Endothelial cell of umbilical vein (primary cell): Measurements from ENCODE around the gene RSPO1. TPM values are rescaled to one million over a fixed set of nuclear protein-coding genes. Genes with fewer than 3 reads are reported as not detected.
"Not testable (repeated sequence)": the region's sequence is repeated elsewhere in the genome, so short reads cannot be mapped to it uniquely, and the experiment has no call there.

Experiments
- Bru-seq: library from RNA; stranded (reverse); fragments of 400-500 nt; gene quantifications from one replicate; lab custom pipeline; 2021; lab: Mats Ljungman, UMichigan
- BruChase-seq, 2 experiments: library from RNA; stranded (reverse); fragments of 400-500 nt; gene quantifications; one replicate each; lab custom pipeline; 2021; lab: Mats Ljungman, UMichigan
- BruUV-seq: library from RNA; stranded (reverse); fragments of 400-500 nt; replicated peaks from 2 replicates; lab custom pipeline; 2021; lab: Mats Ljungman, UMichigan
- CTCF ChIA-PET: fragments of 300-600, 350-600 bp; sonication (Branson Sonifier 250); formaldehyde crosslinking; loops from one replicate; lab custom pipeline; 2021; ENCODE audit warnings: antibody characterized with exemption, inconsistent platforms; lab: Charles Lee
- POLR2A ChIA-PET: fragments of 300-600, 350-600 bp; sonication (Branson Sonifier 250); formaldehyde crosslinking; loops from one replicate; lab custom pipeline; 2021; ENCODE audit warnings: antibody characterized with exemption, inconsistent platforms; lab: Charles Lee
- DNase-seq: peaks from one replicate; pipeline ENCODE4 v3.0.0-alpha.2; 2011; ENCODE audit warnings: low read depth, low spot score
- FAIRE-seq: peaks from 2 replicates; lab custom pipeline; 2011; peaks lifted over from hg19 to GRCh38; lab: Jason Lieb, UNC
- H2AFZ ChIP-seq: 2 replicates; pipeline ENCODE4 v1.6.0; 2012; ENCODE audit warnings: low read depth, low read length, control low read depth, inconsistent platforms
- H3K27ac ChIP-seq: 2 replicates; pipeline ENCODE4 v1.5.1; 2011; ENCODE audit warnings: low read depth, mild to moderate bottlenecking, control low read depth, low read length, moderate library complexity; ENCODE audit not compliant: insufficient read depth
- H3K27me3 ChIP-seq, 2 experiments: 2 replicates each; pipeline versions ENCODE4 v1.6.0 to v1.6.1; 2011; ENCODE audit warnings: low read length in 2 of 2, mixed read lengths in 1 of 2; ENCODE audit not compliant: control insufficient read depth in 2 of 2, insufficient read depth in 2 of 2
- H3K36me3 ChIP-seq, 2 experiments: 2 replicates in 1 of 2; 3 replicates in 1 of 2; pipeline ENCODE4 v1.5.1; 2011; ENCODE audit warnings: low read length in 2 of 2, mild to moderate bottlenecking in 1 of 2, moderate library complexity in 1 of 2; ENCODE audit not compliant: control insufficient read depth in 2 of 2, insufficient read depth in 2 of 2; ENCODE audit errors: extremely low read depth in 1 of 2
- H3K4me1 ChIP-seq: 3 replicates; pipeline ENCODE4 v1.5.1; 2011; ENCODE audit warnings: mild to moderate bottlenecking, low read length; ENCODE audit not compliant: control insufficient read depth, insufficient read depth; ENCODE audit errors: extremely low read depth
- H3K4me2 ChIP-seq: 2 replicates; pipeline ENCODE4 v1.6.1; 2011; ENCODE audit warnings: low read length, control low read depth, mixed read lengths; ENCODE audit not compliant: insufficient read depth
- H3K4me3 ChIP-seq, 3 experiments: fragments of 200-600 bp in 1 of 3; sonication (generic), shearing (Covaris generic) in 1 of 3; replicated peaks in 1 of 3; 2 replicates each; pipeline ENCODE4 v1.5.1; 2011 to 2016; ENCODE audit warnings: control low read depth in 3 of 3, low read length in 3 of 3, mild to moderate bottlenecking in 2 of 3, inconsistent platforms in 1 of 3, low read depth in 1 of 3, moderate library complexity in 1 of 3; ENCODE audit not compliant: insufficient read depth in 1 of 3
- H3K79me2 ChIP-seq: 2 replicates; pipeline ENCODE4 v1.6.0; 2012; ENCODE audit warnings: low read length, inconsistent platforms; ENCODE audit not compliant: control insufficient read depth, insufficient read depth
- H3K9ac ChIP-seq: replicated peaks from 2 replicates; pipeline ENCODE3; 2011; ENCODE audit warnings: low read length, control low read depth; ENCODE audit not compliant: insufficient read depth; ENCODE audit errors: extremely low read depth
- H3K9me1 ChIP-seq: replicated peaks from 3 replicates; pipeline ENCODE4 v1.6.0; 2011; ENCODE audit warnings: mild to moderate bottlenecking, low read length; ENCODE audit not compliant: control insufficient read depth, insufficient read depth; ENCODE audit errors: extremely low read depth
- H3K9me3 ChIP-seq: replicated peaks from 2 replicates; pipeline ENCODE4 v1.5.1; 2012; ENCODE audit warnings: low read length, inconsistent platforms; ENCODE audit not compliant: control insufficient read depth, insufficient read depth
- H4K20me1 ChIP-seq: replicated peaks from 2 replicates; pipeline ENCODE3; 2011; ENCODE audit warnings: mild to moderate bottlenecking, low read length; ENCODE audit not compliant: control insufficient read depth, insufficient read depth; ENCODE audit errors: extremely low read depth
- CTCF ChIP-seq, 2 donors: IDR thresholded peaks; 1 replicate in 1 of 2; 2 replicates in 1 of 2; pipeline ENCODE4 v1.5.1; 2011; ENCODE audit warnings: low read length in 2 of 2, mild to moderate bottlenecking in 2 of 2, moderate library complexity in 2 of 2, control low read depth in 1 of 2, inconsistent platforms in 1 of 2, low read depth in 1 of 2; ENCODE audit not compliant: insufficient read depth in 1 of 2; ENCODE audit errors: extremely low read depth in 1 of 2
- EZH2 ChIP-seq: IDR thresholded peaks from 2 replicates; pipeline ENCODE4 v1.6.1; 2012; ENCODE audit warnings: borderline replicate concordance, low read depth, mild to moderate bottlenecking, moderate library complexity, low read length, inconsistent platforms; ENCODE audit not compliant: severe bottlenecking
- dilution Hi-C: fragments of 300-500 bp; cut with MboI; formaldehyde crosslinking; loops from one replicate; pipeline ENCODE4 v1.15.0; 2019; ENCODE audit warnings: low sequenced_read_pairs; ENCODE audit not compliant: extremely low pct_ligation_motif_present
- intact Hi-C: fragments of 100-400 bp; cut with micrococcal nuclease; formaldehyde crosslinking; loops from one replicate; pipeline ENCODE4 v1.10.0; 2022
- long read RNA-seq: library from polyadenylated mRNA; stranded (forward); transcript quantifications from one replicate; pipeline ENCODE4 v2.0.0, GENCODE V29; 2021
- polyA minus RNA-seq, 3 experiments: library from RNA; depleted of rRNA, polyadenylated mRNA; stranded (reverse); fragments of >200 nt; gene quantifications; 1 replicate in 1 of 3; 2 replicates in 2 of 3; pipeline ENCODE4 v1.2.3, GENCODE V29; 2011
- polyA plus RNA-seq, 4 experiments: library from polyadenylated mRNA; depleted of rRNA in 3 of 4; stranded (reverse) in 3 of 4; unstranded in 1 of 4; fragments of >200 nt; gene quantifications; 2 replicates each; pipeline versions ENCODE4 v1.2.1 to v1.2.3, GENCODE V29; 2011 to 2012; ENCODE audit warnings: missing spikeins in 1 of 4
- total RNA-seq: library from RNA; stranded (reverse); gene quantifications from 2 replicates; pipeline ENCODE4 v1.2.3, GENCODE V29; 2021

Gene RSPO1
- total RNA-seq (not detected in 2 replicates), polyA plus RNA-seq (not detected in 2 replicates), polyA minus RNA-seq (not detected in 2 replicates), Bru-seq, nascent RNA (not detected), BruChase-seq, experiment 1, labeled RNA remaining after a 6-hour chase (not detected), BruChase-seq, experiment 2, labeled RNA remaining after a 2-hour chase (not detected)
- not detected in 2 replicates for polyA plus RNA-seq (2011; cell fraction: cytosol; rRNA removed)
- not detected in 2 replicates for polyA plus RNA-seq (2011; cell fraction: nucleus; rRNA removed)
- not detected in 2 replicates for polyA plus RNA-seq (2012)
- not detected for polyA minus RNA-seq (2011; cell fraction: cytosol; rRNA and poly(A)+ RNA removed)
- polyA minus RNA-seq (2011; cell fraction: nucleus; rRNA and poly(A)+ RNA removed) = not detected in 2 replicates
- long read RNA-seq = 0 reads

GRCh38 chr1:37634244-37634991 lies at the start of gene RSPO1:
RSPO1 (minus strand) TSS chr1:37634892; CDS start chr1:37629661, 5,231 bp downstream.
- H3K9me1 ChIP-seq = no peaks in the 10 kb centered on the region
- no peak within 1 kb of the TSS for H3K4me3 ChIP-seq

DNA sequence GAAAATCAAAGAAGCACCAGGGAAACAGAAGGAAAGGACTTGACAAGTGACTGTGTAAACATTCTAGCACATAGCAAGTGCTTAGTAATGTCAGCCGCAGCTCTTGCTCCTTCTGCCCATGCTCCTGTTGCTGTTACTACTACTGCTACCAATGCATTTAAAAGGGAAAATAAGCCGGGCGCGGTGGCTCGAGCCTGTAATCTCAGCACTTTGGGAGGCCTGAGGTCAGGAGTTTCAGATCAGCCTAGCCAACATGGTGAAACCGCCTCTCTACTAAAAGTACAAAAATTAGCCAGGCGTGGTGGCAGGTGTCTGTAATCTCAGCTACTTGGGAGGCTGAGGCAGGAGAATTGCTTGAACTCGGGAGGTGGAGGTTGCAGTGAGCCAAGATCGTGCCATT lies 49.5 kb upstream of the RSPO1 start:
- H4K20me1 ChIP-seq, H3K9me1 ChIP-seq, H3K9ac ChIP-seq, H3K27me3 ChIP-seq, H3K9me3 ChIP-seq, H3K79me2 ChIP-seq, DNase-seq, dilution Hi-C loops, H3K4me2 ChIP-seq, BruUV-seq, H3K4me3 ChIP-seq, intact Hi-C loops, H3K27ac ChIP-seq, POLR2A ChIA-PET, H2AFZ ChIP-seq, H3K4me1 ChIP-seq, FAIRE-seq: not testable (repeated sequence)
- CTCF ChIA-PET = interaction anchor here (0.7 to 6.4 kb wide), 6 partner anchors 82 to 232 kb away, joined by 3 to 69 read pairs (median 4); partner anchors contain the start of gene GNL2
- H3K36me3 ChIP-seq = peaks cover 8 to 13% of the 10 kb centered on the region in 2 experiments

More at GRCh38 chr1:37634244-37634991, at the start of gene RSPO1:
- Histone ChIP-seq H2AFZ (no peak within 1 kb of the TSS), H3K27ac (no peak within 1 kb of the TSS), H3K27me3 (peaks cover 65 to 68% of the 10 kb centered on the region in 2 experiments), H3K9me3 (no peaks in the 10 kb centered on the region), H3K4me1 (no peaks in the 10 kb centered on the region), H3K36me3 (no peaks in the 10 kb centered on the region), H4K20me1 (no peaks in the 10 kb centered on the region), H3K9ac (no peak within 1 kb of the TSS), H3K79me2 (no peaks in the 10 kb centered on the region), H3K4me2 (no peak within 1 kb of the TSS)
- ChIA-PET CTCF (no interaction called here), POLR2A (no interaction called here)
- FAIRE-seq (no peak), DNase-seq (no peak)
- TF ChIP-seq EZH2 (peak; percentile 92), CTCF (IDR thresholded peaks at IDR 0.05; ENCODE audit: extremely low read depth in 1 of 2, insufficient read depth in 1 of 2, low read depth in 1 of 2, low read length in 2 of 2) (no peak)
- BruUV-seq = no TSS peak
- intact Hi-C loops (no loop called here), dilution Hi-C loops (no loop called here)
